Transverse colon (tissue), 4 donors: Measurements from ENCODE around the gene CCDC47.

Experiments used
- CTCF ChIP-seq, 5 experiments: fragments of 200-600 bp in 3 of 5; fragments of 450-650 bp in 2 of 5; sonication (generic) in 3 of 5; IDR thresholded peaks; 1 replicate in 2 of 5; 2 replicates in 3 of 5; pipeline ENCODE4 v1.5.1; 2016 to 2017; ENCODE audit warnings: antibody characterized with exemption in 5 of 5, inconsistent platforms in 3 of 5, mild to moderate bottlenecking in 2 of 5, moderate library complexity in 1 of 5
- POLR2A ChIP-seq: fragments of 450-650 bp; IDR thresholded peaks from one replicate; pipeline ENCODE4 v1.6.1; 2016; ENCODE audit warnings: antibody characterized with exemption, mild to moderate bottlenecking, moderate library complexity
- POLR2AphosphoS5 ChIP-seq, 3 donors: sonication (generic); formaldehyde crosslinking; IDR thresholded peaks; one replicate each; pipeline ENCODE4 v1.6.1; 2016; ENCODE audit warnings: antibody characterized with exemption in 3 of 3

GRCh38 chr17:63702721-63703015, 70.7 kb downstream of the CCDC47 start:
- TF ChIP-seq POLR2A (no peak), POLR2AphosphoS5 (IDR thresholded peaks at IDR 0.05) (no peak), CTCF (IDR thresholded peaks at IDR 0.05) (no peak)
